Islet of Langerhans (tissue), 1 donor: ENCODE measurements around the gene ADD1.

Experiments used
- FAIRE-seq: peaks from one replicate; lab custom pipeline; 2011; peaks lifted over from hg19 to GRCh38; lab: Jason Lieb, UNC

ADD1 gene

DNA sequence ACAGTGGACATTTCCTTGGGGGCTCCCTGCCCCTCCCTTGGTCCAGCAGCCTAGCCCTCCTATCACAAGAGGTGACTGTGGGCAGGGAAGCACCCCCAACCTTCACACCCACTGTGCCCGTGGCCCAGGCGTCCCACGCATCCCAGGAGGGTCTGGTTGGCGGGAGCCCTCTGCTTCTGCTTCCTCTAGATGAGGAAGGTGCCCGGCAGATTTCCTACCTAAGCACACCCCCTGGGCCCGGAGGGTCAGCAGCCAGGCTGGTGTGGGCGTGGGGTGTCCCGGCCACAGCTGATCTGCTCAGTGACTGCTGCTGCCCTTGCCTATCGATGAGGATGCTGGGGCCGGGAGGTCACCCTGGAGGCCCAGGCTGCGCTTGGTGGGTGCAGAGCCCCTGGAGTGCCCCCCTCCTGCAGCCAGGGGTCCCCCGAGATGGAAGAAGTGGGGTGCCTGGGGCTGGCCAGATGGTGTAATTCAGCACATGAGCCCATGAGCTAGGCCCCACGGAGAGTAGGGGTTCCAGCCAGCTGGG is 38.6 kb upstream of the ADD1 start:
- no peak for FAIRE-seq

GRCh38 chr4:2805712-2806389 is 37.8 kb upstream of the ADD1 start:
- FAIRE-seq = no peak

DNA sequence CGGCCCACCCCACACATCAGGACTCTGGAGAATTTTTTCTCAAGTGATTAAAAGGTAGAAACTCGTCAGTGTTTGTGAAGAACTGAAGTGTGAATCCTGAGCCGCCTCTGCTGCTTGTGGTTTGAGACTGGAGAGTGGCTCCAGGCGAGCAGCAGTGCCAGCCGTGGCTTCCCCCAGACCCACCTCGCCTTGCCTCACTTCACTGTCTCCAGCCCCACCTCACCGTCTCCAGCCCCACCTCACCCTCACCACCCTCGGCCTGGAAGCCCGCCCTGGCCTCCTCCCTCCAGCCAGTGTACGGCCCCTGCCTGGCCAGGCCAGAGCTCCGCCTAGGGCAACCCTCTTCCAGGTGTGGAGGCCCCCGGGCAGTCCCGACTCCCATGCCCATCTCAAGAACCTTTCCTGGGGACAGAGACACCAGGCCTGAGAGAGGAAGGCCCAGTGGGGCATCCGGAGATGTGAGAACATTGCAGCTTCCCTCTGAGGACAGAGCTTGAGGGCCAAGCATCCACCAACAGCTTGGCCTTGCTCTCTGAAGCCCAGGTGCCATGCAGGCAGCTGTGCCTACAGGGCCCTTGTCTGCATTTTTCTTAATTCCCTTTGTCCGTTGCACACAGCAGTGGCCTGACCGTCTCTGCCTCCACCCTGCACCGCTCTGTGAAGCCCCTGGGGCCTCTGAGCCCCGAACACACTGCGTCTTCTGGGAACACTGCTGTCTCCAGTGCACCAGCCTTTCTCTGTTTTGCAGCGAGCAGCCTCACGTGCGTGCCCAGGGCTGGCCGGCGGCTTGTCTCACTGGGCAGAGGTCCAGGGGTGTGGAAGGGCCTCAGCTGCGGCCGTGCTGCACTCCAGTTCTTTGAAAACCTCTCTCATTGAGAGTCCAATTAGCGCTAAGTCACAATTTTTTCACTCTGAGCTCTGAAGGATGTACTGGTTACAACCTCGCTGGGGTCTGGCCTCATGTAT is 37.0 kb upstream of the ADD1 start:
- no peak for FAIRE-seq

- FAIRE-seq = no peak
Measured at GRCh38 chr4:2807571-2807970, 36.1 kb upstream of the ADD1 start.

- FAIRE-seq = no peak
Measured at GRCh38 chr4:2808001-2808400, 35.6 kb upstream of the ADD1 start.

- FAIRE-seq = no peak
Measured at GRCh38 chr4:2809610-2810180, 33.9 kb upstream of the ADD1 start.

DNA sequence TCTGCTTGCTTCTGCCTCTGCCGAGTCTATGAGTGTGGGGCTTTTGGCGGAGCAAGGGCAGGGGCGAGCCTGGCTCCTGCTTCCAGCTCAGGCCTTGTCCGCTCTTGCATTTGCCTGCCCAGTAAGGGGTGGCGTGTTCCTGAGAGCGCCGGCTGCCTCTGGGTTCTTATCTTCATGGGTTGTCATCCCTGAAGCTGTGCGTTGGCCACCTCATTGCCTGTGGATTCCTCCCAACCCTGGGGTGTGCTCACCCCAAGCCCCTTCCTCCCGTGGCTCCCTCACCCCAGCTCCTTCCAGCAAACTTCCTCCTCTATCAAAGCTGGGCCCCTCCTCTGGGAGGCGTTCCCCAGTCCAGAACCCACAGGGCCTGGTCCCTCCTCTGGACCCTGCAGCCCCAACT is 33.3 kb upstream of the ADD1 start:
- FAIRE-seq = no peak

- FAIRE-seq = no peak
Measured at GRCh38 chr4:2811830-2812611, 31.6 kb upstream of the ADD1 start.

- no peak for FAIRE-seq
Measured at GRCh38 chr4:2812612-2813354, 30.9 kb upstream of the ADD1 start.

GRCh38 chr4:2813446-2814405 is 29.9 kb upstream of the ADD1 start:
- no peak for FAIRE-seq

DNA sequence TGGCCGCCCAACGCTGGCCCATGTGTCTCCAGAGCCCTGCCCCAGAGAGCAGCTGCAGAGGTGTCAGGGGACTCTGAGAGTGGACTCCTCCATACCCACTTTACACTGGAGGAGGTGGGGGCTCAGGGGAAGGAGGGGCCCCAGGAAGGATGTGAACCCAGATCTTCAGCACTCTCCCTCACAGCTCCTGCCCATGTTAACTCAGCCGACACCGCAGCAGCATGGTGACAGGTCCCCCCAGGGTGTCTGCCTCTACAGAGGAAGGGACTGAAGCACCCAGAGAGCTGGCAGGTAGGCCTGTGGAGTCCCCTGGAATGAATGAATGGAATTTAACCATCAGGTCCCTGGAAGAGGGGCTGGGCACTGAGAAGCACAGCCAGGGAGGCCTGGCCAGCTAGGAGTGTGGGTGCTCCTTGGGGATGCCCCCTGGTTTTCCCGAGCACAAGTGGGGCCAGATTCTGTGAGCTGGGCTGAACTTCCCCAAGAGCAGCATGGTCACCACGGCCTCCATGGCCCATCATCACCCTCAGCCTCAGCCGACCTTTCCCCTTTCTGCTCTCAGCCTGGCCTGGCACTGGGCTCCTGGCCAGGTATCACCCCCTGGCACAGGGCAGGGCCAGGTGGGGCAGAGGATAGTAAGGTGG is 28.9 kb upstream of the ADD1 start:
- FAIRE-seq = no peak

DNA sequence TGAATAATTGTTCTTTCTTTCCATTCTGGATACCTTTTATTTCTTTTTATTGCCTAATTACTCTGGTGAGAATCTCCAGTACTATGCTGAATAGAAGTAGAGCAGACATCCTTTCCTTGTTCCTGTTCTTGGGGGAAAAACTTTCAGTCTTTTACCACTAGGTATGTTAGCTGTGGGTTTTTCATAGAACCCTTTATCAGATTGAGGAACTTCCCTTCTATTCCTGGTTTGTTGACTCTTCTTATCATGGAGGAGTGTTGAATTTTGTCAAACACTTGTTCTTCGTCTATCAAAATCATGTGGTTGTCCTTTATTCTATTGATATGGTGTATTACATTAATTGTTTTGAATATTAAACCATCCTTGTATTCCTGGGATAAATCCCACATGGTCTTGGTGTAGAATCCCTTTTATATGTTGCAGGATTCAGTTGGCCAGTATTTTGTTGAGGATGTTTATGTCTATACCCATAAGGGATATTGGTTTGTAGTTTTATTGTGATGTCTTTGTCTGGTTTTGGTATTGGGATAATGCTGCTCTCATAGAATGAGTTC is 27.2 kb upstream of the ADD1 start:
- no peak for FAIRE-seq

DNA sequence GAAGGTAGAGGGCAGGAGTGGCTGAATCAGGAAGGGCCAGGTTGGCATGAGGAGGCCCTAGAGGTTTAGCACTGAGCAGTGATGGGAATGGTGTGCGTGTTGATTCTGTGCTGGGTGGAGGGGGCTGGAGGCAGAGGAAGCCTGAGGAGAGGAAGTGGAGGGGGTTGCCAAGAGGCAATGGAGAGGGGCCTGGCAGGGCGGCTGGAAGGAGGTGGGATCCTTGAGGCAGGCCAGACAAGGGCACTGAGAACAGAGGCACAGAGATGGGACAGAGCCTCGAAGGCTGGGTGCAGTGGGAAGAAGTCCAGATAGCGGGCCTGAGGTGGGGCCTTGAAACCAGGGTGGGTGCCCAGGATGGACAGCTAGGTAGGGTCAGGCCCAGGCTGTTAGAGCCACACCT is 26.5 kb upstream of the ADD1 start:
- no peak for FAIRE-seq

GRCh38 chr4:2817701-2818350 is 25.8 kb upstream of the ADD1 start:
- no peak for FAIRE-seq

GRCh38 chr4:2818351-2818939 is 25.2 kb upstream of the ADD1 start:
- no peak for FAIRE-seq

- FAIRE-seq = no peak
Measured at GRCh38 chr4:2819244-2820215, 24.1 kb upstream of the ADD1 start.
